GM19397 (cell line): ENCODE data around the gene CETP.

Experiments used
- ATAC-seq: cut with Tn5 transposase; IDR thresholded peaks from one replicate; pipeline ENCODE4 v1.9.1; 2021; ENCODE audit warnings: mild to moderate bottlenecking, moderate library complexity; ENCODE audit not compliant: unreplicated experiment

Gene CETP, protein sequence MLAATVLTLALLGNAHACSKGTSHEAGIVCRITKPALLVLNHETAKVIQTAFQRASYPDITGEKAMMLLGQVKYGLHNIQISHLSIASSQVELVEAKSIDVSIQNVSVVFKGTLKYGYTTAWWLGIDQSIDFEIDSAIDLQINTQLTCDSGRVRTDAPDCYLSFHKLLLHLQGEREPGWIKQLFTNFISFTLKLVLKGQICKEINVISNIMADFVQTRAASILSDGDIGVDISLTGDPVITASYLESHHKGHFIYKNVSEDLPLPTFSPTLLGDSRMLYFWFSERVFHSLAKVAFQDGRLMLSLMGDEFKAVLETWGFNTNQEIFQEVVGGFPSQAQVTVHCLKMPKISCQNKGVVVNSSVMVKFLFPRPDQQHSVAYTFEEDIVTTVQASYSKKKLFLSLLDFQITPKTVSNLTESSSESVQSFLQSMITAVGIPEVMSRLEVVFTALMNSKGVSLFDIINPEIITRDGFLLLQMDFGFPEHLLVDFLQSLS

GRCh38 chr16:56961851-56962281 lies at the start of gene CETP:
TSS of gene CETP (plus strand) at chr16:56961950. CDS start at chr16:56961980, 30 bp downstream.
- ATAC-seq, result no peak

- ATAC-seq, result no peak
Observed at GRCh38 chr16:56912746-56913708, 48.7 kb upstream of the CETP start.

- ATAC-seq, result no peak
Observed at GRCh38 chr16:56914896-56915295, 46.9 kb upstream of the CETP start.

DNA sequence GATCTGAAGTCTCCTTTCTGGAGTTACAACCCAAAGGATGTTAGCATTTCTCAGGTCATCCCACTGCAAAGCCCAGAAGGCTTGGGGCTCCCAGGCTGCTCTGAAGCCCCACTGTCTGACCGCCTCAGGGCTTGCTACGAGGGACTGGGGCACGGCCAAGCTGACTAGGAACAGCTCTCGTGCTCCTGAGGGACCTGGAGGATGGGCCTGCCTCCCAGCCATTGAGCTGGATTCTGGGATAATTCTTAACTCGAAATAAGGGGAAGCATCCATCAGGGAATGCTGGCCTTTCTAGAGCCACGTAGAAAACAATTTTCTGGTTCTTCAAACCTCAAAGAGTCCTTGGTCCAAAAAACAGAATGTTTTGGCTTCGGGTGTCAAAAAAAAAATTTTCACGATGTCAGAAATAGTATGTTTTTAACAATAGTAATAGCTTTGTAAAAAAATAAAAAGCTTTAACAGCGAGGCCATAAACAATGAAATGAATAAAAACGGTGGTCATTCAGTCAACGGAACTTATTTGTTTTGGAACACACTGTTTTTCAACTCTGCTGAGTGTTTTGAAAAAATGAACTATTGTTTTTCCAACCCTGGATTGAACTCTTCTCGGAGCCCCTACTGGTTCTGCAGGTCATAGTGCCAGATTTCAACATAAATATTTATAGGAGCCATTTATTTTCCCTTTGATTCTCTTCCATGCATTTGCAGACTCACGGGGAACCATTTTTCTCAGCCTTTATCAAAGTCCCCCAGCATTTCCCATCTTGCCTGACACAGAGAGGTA lies 46.2 kb upstream of the CETP start:
- ATAC-seq, result no peak

DNA sequence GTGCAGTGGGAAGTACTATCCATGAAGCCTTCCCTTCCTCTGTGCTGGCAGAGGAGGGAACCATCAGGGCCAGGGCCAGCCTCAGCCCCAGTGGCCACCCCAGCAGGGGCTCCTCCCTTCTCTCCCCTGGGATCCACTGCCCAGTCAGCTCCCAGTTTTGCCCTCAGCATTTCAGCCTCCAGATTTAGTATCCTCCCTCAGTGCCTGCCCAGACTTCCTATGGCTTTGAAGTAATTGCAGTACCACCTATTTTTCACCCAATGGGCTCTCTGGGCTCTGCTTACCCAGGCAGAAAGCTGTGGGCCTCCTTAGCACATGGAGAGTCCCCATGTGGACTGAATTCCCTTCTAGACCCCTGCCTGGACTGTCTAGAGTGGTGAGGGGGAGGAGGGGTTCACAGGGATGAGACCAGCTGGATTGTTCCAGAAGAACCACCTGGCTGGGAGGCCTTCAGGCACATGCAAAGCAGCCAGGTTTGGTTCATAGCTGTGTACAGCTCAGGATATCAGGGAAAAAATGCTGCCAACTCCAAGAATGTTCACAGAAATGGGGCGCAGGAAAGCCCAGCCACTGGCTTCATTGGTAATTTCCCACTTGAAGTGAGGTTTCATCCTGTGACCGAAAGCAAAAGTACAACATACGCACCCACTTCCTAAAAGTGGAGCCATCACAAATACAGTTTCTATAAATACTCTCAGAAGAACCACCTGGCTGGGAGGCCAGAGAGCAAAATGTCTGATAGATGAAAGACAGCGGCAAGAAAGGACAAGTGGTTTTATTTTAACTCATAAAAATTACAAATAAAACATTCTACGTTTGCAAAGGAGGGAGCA lies 45.0 kb upstream of the CETP start:
- peak; percentile 54 for ATAC-seq

GRCh38 chr16:56918467-56919012 lies 43.2 kb upstream of the CETP start:
- no peak for ATAC-seq

- no peak for ATAC-seq
Observed at GRCh38 chr16:56919099-56919800, 42.5 kb upstream of the CETP start.

DNA sequence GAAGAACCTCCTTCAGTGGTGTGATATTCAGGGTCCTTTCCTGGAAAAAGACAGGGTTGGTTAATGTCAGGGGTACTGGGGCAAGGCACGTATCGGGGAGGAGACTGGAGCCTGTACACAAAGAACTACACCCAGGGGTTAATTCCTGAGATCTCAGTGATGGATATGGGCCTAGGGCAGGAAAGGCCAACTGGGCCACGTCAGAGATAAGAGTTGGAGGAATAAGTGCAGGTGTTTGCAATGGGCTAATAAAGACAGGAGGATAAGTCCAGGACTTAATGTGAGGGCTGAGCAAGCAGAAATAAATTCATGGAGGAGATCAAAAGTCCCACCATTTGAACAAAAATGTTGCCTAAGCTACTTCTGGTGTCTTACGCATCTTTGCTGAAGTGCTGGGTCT lies 40.2 kb upstream of the CETP start:
- ATAC-seq, result no peak

DNA sequence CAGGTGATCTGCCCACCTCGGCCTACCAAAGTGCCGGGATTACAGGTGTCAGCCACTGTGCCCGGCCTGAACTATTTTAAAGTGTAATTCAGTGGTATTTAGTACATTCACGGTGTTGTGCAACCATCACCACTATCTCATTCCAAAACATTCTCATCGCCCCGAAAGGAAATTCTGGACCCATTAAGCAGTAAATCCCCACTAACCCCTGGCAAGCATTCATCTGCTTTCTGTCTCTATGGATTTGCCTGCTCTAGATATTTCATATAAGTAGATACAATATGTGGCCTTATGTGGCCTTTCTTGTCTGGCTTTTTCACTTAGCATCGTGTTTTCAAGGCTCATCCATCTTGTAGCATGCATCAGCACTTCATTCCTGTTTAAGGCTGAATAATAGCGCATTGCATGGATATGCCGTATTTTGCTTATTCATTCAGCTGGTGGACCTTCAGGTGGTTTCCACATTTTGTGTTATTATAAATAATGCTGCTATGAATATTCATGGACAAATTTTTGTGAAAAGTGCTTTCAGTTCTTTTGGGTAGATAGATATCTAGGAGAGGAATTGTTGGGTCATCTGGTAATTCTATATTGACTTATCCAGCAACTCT lies 38.2 kb upstream of the CETP start:
- no peak for ATAC-seq

- ATAC-seq, result no peak
Observed at GRCh38 chr16:56927471-56927870, 34.3 kb upstream of the CETP start.

DNA sequence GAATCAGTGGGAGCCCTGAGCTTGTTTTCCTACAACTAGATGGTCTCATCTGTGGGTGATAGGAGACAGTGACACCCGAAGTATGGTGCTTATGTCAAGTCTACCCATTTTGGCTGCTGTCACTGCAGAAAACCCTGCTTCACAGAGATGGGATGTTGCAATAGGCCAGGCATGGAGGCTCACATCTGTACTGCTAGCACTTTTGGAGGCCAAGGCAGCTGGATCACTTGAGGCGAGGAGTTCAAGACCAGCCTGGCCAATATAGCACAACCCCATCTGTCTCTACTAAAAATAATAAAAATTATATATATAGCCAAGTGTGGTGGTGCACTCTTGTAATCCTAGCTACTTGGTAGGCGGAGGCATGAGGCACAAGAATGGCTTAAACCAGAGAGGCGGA lies 32.1 kb upstream of the CETP start:
- no peak for ATAC-seq

DNA sequence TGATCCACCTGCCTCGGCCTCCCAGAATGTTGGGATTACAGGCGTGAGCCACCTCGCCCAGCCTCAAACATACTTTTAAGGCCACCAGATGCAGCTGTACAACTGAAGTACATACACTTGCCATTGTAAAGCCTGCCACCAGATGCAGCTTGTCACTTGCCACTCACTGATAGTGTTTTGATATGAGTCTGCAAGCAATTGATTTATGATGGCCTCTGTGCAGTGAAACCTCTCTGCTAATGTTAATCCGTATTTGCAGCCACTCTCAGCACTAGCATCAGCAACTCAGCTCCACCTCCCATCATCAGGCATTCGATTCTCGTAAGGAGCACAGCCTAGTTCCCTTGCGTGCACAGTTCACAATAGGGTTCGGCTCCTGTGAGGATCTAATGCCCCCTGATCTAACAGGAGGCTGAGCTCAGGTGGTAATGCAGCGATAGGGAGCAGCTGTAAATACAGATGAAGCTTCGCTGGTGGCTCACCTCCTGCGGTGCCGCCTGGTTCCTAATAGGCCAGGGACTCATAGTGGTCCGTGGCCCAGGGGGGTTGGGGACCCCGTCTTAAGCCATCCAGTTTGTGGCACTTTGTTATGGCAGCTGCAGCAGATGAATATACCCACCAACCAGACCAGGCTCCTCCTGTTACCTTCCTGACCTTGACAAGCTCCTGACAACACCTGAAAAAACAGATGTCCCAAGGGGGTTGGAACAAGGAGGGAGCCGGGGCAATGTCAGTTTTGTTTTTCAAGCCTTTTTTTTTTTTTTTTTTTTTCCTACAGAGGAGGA lies 31.1 kb upstream of the CETP start:
- no peak for ATAC-seq

GRCh38 chr16:56931271-56931891 lies 30.4 kb upstream of the CETP start:
- ATAC-seq, result peak; percentile 40

DNA sequence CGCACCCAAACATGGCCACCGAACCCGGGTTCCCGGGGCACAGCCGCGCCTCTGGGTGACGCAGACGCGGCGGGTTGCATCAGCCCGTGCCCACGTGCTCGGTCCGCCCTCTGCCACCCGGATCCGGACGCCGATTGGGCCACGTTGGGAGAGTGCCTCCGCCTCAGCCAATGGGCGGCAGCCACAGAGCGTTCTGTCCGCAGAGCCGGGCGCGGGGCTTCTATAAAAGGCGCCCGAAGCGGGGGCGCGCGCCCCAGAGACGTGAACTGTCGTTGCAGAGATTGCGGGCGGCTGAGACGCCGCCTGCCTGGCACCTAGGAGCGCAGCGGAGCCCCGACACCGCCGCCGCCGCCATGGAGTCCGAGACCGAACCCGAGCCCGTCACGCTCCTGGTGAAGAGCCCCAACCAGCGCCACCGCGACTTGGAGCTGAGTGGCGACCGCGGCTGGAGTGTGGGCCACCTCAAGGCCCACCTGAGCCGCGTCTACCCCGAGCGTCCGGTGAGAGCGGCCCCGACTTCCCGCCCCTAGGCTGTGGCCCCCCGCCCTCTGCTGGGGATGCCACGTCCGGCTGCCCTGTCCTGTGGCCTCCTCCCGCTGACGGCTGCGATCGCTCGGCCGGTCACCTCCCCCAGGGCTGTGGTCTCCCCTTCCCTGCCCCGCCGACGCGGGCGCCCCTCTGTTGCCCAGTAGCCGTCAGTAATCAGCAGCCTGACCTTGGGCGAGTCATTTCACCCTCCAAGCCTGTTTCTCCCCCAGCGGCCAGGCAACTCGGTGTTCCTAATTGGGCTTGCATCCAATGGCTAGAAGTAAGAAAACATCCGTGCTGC lies 29.6 kb upstream of the CETP start, which contains the start of gene HERPUD1:
HERPUD1 (plus strand) TSS at position 251 of the 829 bp plus-strand sequence; CDS start at position 354, 103 bp downstream.
- ATAC-seq, result peak; percentile 90

DNA sequence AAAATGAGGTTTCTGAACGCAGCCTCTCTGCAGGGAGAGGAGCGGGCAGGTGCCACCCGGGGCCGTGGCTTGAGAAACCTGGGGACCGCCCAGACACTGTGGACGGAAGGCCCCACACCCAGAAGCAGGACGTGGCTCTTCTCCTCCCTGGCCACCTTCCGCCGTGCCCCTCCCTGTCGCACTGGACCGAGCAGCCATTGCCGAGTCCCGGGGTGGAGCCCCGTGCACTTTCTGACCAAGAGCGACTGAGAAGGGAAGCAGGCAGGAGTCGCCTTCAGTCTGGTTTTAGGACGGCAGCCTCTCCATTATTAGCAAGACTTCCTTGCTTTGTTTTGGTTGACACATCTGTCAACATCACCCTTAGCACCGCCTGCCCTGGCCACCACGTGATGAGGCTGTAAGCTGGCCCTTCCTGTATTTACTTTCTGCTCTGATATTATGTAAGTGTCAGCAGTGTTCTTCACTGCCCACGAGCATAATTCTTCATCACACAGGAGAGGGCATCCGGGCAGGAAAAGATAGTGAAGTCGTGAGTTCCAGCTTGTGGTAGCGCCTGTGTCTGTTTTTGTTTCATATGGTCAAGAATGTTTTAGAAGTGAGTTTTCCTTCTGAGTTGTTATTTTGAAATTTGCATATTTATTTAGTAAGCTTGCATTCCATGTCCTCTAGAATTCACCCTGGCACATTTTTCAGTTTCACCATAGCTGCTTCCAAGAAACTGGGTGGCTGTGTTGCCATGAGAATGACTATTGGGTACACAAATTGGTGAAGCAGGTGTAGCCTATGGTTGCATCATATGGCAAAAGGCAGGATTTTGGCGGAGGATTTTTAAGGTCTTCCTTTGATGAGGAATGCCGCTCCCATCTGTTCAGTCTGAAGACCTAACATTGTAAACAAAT lies 28.8 kb upstream of the CETP start:
- ATAC-seq, result no peak
